Psoas muscle (tissue), 8 donors: ENCODE measurements around the gene OR2D2. TPM values are rescaled to one million over a fixed set of nuclear protein-coding genes. Genes with fewer than 3 reads are reported as not detected.
"Not testable (repeated sequence)": the region's sequence is repeated elsewhere in the genome, so short reads cannot be mapped to it uniquely, and the experiment has no call there.

ENCODE experiments used
- ATAC-seq, 4 donors: fragments of 200-7000 bp; cut with Tn5 transposase; one replicate each; pipeline ENCODE4 v1.9.1; 2020; ENCODE audit warnings: moderate library complexity in 3 of 4, mild to moderate bottlenecking in 2 of 4
- DNase-seq, 2 donors: peaks; one replicate each; pipeline ENCODE4 v3.0.0-alpha.2; 2020
- H3K27ac ChIP-seq: fragments of 200-600 bp; one replicate; pipeline ENCODE4 v1.8.0; 2022
- H3K27me3 ChIP-seq, 3 donors: fragments of 200-600 bp in 1 of 3; one replicate each; pipeline versions ENCODE4 v1.6.1 to v1.8.0; 2013 to 2022; ENCODE audit warnings: low read length in 2 of 3, mild to moderate bottlenecking in 2 of 3, moderate library complexity in 1 of 3; ENCODE audit not compliant: insufficient read depth in 3 of 3
- H3K36me3 ChIP-seq, 2 donors: fragments of 200-600 bp in 1 of 2; one replicate each; pipeline versions ENCODE4 v1.6.1 to v1.8.0; 2013 to 2022; ENCODE audit warnings: low read depth in 1 of 2, mild to moderate bottlenecking in 1 of 2, moderate library complexity in 1 of 2; ENCODE audit not compliant: insufficient read depth in 1 of 2
- H3K4me1 ChIP-seq: fragments of 200-600 bp; one replicate; pipeline ENCODE4 v1.8.0; 2022
- H3K4me3 ChIP-seq: fragments of 200-600 bp; one replicate; pipeline ENCODE4 v1.8.0; 2022; ENCODE audit warnings: mild to moderate bottlenecking
- H3K9me3 ChIP-seq: fragments of 200-600 bp; one replicate; pipeline ENCODE4 v1.8.0; 2022
- CTCF ChIP-seq: fragments of 200-600 bp; IDR thresholded peaks from one replicate; pipeline ENCODE4 v1.8.0; 2022; ENCODE audit warnings: antibody characterized with exemption
- WGBS, 3 donors: extraction: QIAGEN DNeasy Blood & Tissue Kit; methylation state at CpG; one replicate each; pipeline versions ENCODE4 v1.1.6 to v1.1.7; 2013; 5-methylcytosine and 5-hydroxymethylcytosine counted together
- intact Hi-C, 2 donors: fragments of 100-400 bp; cut with DNase I; formaldehyde crosslinking; loops; one replicate each; pipeline versions ENCODE4 v1.11.0 to v1.14.2; 2022
- polyA plus RNA-seq, 3 donors: library from polyadenylated mRNA; stranded (reverse); fragments of 200-250 nt; gene quantifications; one replicate each; pipeline ENCODE4 v1.2.3, GENCODE V29; 2013
- total RNA-seq, 4 donors: library from RNA; stranded (reverse); fragmentation: NEBNext Ultra II Directional in 2 of 4; extraction: Animal tissue kit (Norgen Biotek cat#: 25700) in 2 of 4; gene quantifications; one replicate each; pipeline versions ENCODE4 v1.2.1 to v1.2.4, GENCODE V29; 2021 to 2023
- donor health status: healthy with polysubstance abuse.
- donor health status: DM: no; HTN: no; CAD: no; lungs with moderate emphysema.
- donor health status: Bipolar disorder and iron deficiency.
- donor health status: healthy.
- donor health status: DM: yes; HTN: yes; CAD: no.
- donor health status: DM: no; HTN: no; CAD: no.
- donor health status: DM: no; HTN: no; CAD: no.
- donor health status: DM: yes; HTN: yes; CAD: no.

OR2D2 gene
- total and polyA plus RNA-seq, 7 donors = not detected

DNA sequence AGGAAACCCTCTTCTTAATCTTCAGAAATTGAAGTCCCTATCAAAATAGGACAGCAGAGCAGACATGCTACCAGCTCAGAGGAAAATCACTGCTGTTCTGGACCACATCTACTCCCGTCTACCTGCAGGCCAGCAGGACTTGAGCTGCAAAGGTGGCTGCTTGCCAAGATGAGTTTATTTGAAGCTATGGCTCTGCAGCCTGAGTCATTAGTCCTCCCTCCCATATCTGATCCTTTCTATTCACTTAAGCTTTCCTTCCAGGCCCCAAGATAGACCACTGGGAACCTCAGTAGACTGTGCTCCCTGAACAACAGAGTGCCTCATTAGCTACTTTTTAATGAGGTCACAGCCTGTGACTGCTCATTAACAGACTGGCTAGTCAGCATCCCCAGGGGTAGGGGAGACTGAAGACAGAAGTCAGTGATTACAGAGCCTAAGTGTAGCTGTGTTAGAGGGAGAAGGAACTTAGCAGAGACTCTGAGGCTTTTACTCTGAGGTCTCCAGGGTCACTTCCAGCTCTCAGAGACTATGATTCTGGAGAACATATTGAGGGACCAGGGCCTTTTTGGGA is 36.2 kb downstream of the OR2D2 start:
- intact Hi-C loops = no loop called here
- no peaks in the 10 kb centered on the region for H3K27me3 ChIP-seq
- H3K36me3 ChIP-seq = no peaks in the 10 kb centered on the region
- no peak for ATAC-seq
- no peak overlapping the region for H3K27ac ChIP-seq
- TF ChIP-seq CTCF = no peak
- no peak for DNase-seq
- 38 to 55% (median 44%) methylated on average over 1 of the region's 1 CpG for WGBS, 3 donors
- H3K4me1 ChIP-seq = no peaks in the 10 kb centered on the region
- H3K4me3 ChIP-seq = no peak overlapping the region
- no peaks in the 10 kb centered on the region for H3K9me3 ChIP-seq

DNA sequence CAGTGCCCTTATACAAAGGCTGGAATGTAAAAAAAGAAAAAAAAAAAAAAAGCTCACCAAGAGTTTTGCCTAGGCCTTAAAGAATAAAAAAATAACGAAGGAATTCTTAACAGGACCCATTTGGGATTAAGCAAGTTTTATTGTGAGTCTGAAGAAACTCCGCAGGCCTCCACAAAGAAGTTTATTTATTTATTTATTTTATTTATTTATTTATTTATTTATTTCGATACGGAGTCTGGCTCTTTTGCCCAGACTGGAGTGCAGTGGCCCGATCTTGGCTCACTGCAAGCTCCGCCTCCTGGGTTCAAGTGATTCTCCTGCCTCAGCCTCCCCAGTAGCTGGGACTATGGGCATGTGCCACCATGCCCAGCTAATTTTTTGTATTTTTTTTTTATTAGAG is 37.5 kb downstream of the OR2D2 start:
- H3K36me3 ChIP-seq, ATAC-seq, H3K9me3 ChIP-seq, DNase-seq, H3K27ac ChIP-seq, H3K4me1 ChIP-seq, H3K27me3 ChIP-seq, intact Hi-C loops, H3K4me3 ChIP-seq: not testable (repeated sequence)
- 92 to 93% (median 93%) methylated on average over 6 of the region's 6 CpGs for WGBS, 3 donors

DNA sequence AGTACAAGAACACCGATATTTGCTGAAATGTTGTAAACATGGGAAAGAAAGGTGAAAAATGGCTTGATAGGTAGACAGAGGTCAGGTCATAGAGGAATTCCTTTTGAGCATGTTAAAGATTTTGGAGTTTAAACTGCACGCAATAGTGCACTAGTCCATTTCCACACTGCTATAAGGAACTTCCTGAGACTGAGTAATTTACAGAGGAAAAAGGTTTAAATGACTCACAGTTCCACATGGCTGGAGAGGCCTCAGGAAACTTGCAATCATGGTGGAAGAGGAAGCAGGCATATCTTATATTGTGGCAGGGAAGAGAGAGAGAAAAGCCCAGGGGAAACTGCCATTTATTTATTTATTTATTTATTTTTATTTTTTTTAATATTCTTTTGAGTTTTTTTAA is 41.8 kb downstream of the OR2D2 start:
- WGBS, 3 donors = 64 to 82% (median 78%) methylated on average over 2 of the region's 2 CpGs
- Histone ChIP-seq H3K4me3 (no peak overlapping the region), H3K27ac (no peak overlapping the region), H3K4me1 (no peaks in the 10 kb centered on the region), H3K36me3 (no peaks in the 10 kb centered on the region), H3K9me3 (no peaks in the 10 kb centered on the region), H3K27me3 (no peaks in the 10 kb centered on the region)
- TF ChIP-seq CTCF = no peak
- DNase-seq (no peak), ATAC-seq (no peak)
- intact Hi-C loops = no loop called here

GRCh38 chr11:6845383-6845782 is 46.9 kb downstream of the OR2D2 start, which contains the start of gene OR10A5:
OR10A5 (plus strand) TSS chr11:6845683; CDS start chr11:6845683, 0 bp downstream.
- intact Hi-C loops = no loop called here
- no peak for TF ChIP-seq CTCF

GRCh38 chr11:6844356-6844755 is 47.9 kb downstream of the OR2D2 start:
- H3K4me1 ChIP-seq = no peaks in the 10 kb centered on the region
- H3K4me3 ChIP-seq = no peak overlapping the region
- 61 to 74% (median 67%) methylated on average over 5 of the region's 5 CpGs for WGBS, 3 donors
- H3K27ac ChIP-seq = no peak overlapping the region
- ATAC-seq = no peak
- no peak for DNase-seq
- intact Hi-C loops = no loop called here
- no peaks in the 10 kb centered on the region for H3K36me3 ChIP-seq
- TF ChIP-seq CTCF = no peak
- H3K9me3 ChIP-seq = peaks cover 2% of the 10 kb centered on the region
- H3K27me3 ChIP-seq = no peaks in the 10 kb centered on the region

More at GRCh38 chr11:6845383-6845782, 46.9 kb downstream of the OR2D2 start, which contains the start of gene OR10A5:
- no peak for ATAC-seq
- Histone ChIP-seq H3K9me3 (peaks cover 2% of the 10 kb centered on the region), H3K27me3 (no peaks in the 10 kb centered on the region), H3K27ac (no peak within 1 kb of the TSS), H3K4me1 (no peaks in the 10 kb centered on the region), H3K36me3 (no peaks in the 10 kb centered on the region), H3K4me3 (no peak within 1 kb of the TSS)
- DNase-seq = no peak
- WGBS, 3 donors = 66 to 78% (median 73%) methylated on average over 3 of the region's 3 CpGs
